CD4-positive, alpha-beta T cell (primary cell): ENCODE data around the gene COQ7. TPM values are rescaled to one million over a fixed set of nuclear protein-coding genes. Genes with fewer than 3 reads are reported as not detected.

Experiments
- ATAC-seq: fragments of 200-7000 bp; cut with Tn5 transposase; one replicate; pipeline ENCODE4 v1.10.0; 2022; ENCODE audit warnings: mild to moderate bottlenecking; ENCODE audit not compliant: poor library complexity
- CTCF ChIA-PET: fragments of 350-600 bp; sonication (Branson Sonifier 250); formaldehyde crosslinking; loops from one replicate; lab custom pipeline; 2021; ENCODE audit warnings: antibody characterized with exemption, inconsistent platforms; lab: Charles Lee
- POLR2A ChIA-PET: fragments of 350-600 bp; sonication (Branson Sonifier 250); formaldehyde crosslinking; loops from one replicate; lab custom pipeline; 2021; ENCODE audit warnings: antibody characterized with exemption, inconsistent platforms; lab: Charles Lee
- DNase-seq, 14 experiments: peaks; one replicate each; pipeline ENCODE4 v3.0.0-alpha.2; 2013 to 2020; ENCODE audit warnings: mixed read lengths in 2 of 14
- H3K27ac ChIP-seq, 2 donors: one replicate each; pipeline versions ENCODE4 v1.5.1 to v1.7.0; 2013; ENCODE audit warnings: low read length in 2 of 2, low read depth in 1 of 2, mild to moderate bottlenecking in 1 of 2
- H3K27me3 ChIP-seq, 2 experiments: 1 replicate in 1 of 2; 2 replicates in 1 of 2; pipeline versions ENCODE4 v1.6.1 to v1.7.0; 2013; ENCODE audit warnings: low read length in 2 of 2, control low read depth in 1 of 2, mild to moderate bottlenecking in 1 of 2, moderate library complexity in 1 of 2; ENCODE audit not compliant: insufficient read depth in 2 of 2, control insufficient read depth in 1 of 2
- H3K36me3 ChIP-seq: one replicate; pipeline ENCODE4 v1.6.1; 2013; ENCODE audit warnings: low read length, control low read depth; ENCODE audit not compliant: insufficient read depth
- H3K4me1 ChIP-seq: one replicate; pipeline ENCODE4 v1.6.1; 2013; ENCODE audit warnings: low read length, control low read depth; ENCODE audit not compliant: insufficient read depth
- H3K4me3 ChIP-seq: one replicate; pipeline ENCODE4 v1.5.1; 2013; ENCODE audit warnings: mild to moderate bottlenecking, low read length, moderate library complexity
- H3K9me3 ChIP-seq, 2 experiments: 1 replicate in 1 of 2; 2 replicates in 1 of 2; pipeline versions ENCODE4 v1.6.1 to v1.7.0; 2013; ENCODE audit warnings: low read length in 2 of 2, mild to moderate bottlenecking in 2 of 2, control low read depth in 1 of 2, moderate library complexity in 1 of 2; ENCODE audit not compliant: control insufficient read depth in 1 of 2, insufficient read depth in 1 of 2
- H3K27ac Mint-ChIP-seq: one replicate; pipeline ENCODE4 v1.8.0; 2020; ENCODE audit warnings: mixed read lengths
- H3K27me3 Mint-ChIP-seq: one replicate; pipeline ENCODE4 v1.8.0; 2021; ENCODE audit warnings: mixed read lengths
- H3K36me3 Mint-ChIP-seq: one replicate; pipeline ENCODE4 v1.8.0; 2021; ENCODE audit warnings: low read depth, mixed read lengths
- H3K4me1 Mint-ChIP-seq: one replicate; pipeline ENCODE4 v1.8.0; 2021; ENCODE audit warnings: low read depth, mixed read lengths
- H3K4me3 Mint-ChIP-seq: one replicate; pipeline ENCODE4 v1.8.0; 2020; ENCODE audit warnings: mild to moderate bottlenecking, mixed read lengths
- H3K9me3 Mint-ChIP-seq: one replicate; pipeline ENCODE4 v1.8.0; 2020; ENCODE audit warnings: mixed read lengths
- intact Hi-C, 2 experiments: fragments of 100-400 bp; cut with DNase I in 1 of 2; cut with micrococcal nuclease in 1 of 2; formaldehyde crosslinking; loops; one replicate each; pipeline versions ENCODE4 v1.15.1 to v1.9.0; 2023 to 2025; cut with DNase I, micrococcal nuclease
- total RNA-seq, 174 experiments: library from RNA in 2 of 174; stranded (reverse) in 2 of 174; gene quantifications; one replicate each; pipeline ENCODE4 v1.2.3 and lab custom pipeline; 2021 to 2026
- TF ChIP-seq, protein P1 (sequence below): fragments of 200-600 bp; IDR thresholded peaks from one replicate; pipeline ENCODE4 v1.8.0; 2022; ENCODE audit warnings: antibody characterized with exemption, mild to moderate bottlenecking

Gene COQ7
- total RNA-seq, 2 experiments from 2014 or later, result 7.9 to 9.1 TPM

DNA sequence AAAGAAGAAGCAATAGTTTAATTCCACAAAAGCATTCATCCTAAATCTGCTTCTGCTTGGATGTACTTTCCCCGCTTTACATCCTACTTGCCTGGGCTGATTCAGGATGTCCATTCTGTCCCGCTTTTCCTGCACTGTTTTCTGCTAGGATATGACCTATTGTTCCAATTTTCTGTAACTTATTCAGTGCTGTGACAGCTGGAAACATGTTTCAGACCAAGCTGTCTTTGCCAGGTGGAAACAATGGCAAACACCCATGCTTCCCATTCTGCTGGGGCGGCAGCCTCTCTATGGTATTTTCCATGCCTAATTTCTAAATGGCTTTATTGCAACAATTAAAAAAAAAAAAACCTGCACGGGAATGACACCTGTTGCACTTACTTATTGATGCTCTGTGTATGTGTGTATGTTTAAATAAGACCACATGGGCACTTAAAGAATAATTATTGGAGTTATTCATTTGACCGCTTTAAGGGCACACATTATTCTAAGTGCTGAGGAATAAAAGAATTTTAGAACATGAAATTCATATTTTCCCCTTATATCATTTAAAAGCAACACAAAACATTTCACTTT is 21.0 kb downstream of the COQ7 start:
- no peak overlapping the region for H3K4me3 Mint-ChIP-seq
- intact Hi-C loops, result loop anchor here (5.0 to 10.0 kb wide), 2 partner anchors 799 to 1296 kb away; no protein-coding TSS in a partner anchor

GRCh38 chr16:19089410-19089955 is 22.1 kb downstream of the COQ7 start:
- Mint-ChIP-seq H3K36me3 (no peaks in the 10 kb centered on the region), H3K27ac (no peak overlapping the region), H3K4me1 (peaks cover 6% of the 10 kb centered on the region), H3K9me3 (no peaks in the 10 kb centered on the region), H3K27me3 (peaks cover 23% of the 10 kb centered on the region), H3K4me3 (no peak overlapping the region)
- Histone ChIP-seq H3K9me3 (peaks cover 0 to 4% of the 10 kb centered on the region in 2 experiments), H3K27me3 (peaks cover 0 to 10% of the 10 kb centered on the region in 2 experiments), H3K27ac (no peak overlapping the region), H3K4me1 (peaks cover 10% of the 10 kb centered on the region), H3K4me3 (no peak overlapping the region), H3K36me3 (no peaks in the 10 kb centered on the region)
- ATAC-seq (no peak), DNase-seq (no peak)
- POLR2A ChIA-PET, result no interaction called here
- CTCF ChIA-PET, result no interaction called here
- TF ChIP-seq, protein P1, sequence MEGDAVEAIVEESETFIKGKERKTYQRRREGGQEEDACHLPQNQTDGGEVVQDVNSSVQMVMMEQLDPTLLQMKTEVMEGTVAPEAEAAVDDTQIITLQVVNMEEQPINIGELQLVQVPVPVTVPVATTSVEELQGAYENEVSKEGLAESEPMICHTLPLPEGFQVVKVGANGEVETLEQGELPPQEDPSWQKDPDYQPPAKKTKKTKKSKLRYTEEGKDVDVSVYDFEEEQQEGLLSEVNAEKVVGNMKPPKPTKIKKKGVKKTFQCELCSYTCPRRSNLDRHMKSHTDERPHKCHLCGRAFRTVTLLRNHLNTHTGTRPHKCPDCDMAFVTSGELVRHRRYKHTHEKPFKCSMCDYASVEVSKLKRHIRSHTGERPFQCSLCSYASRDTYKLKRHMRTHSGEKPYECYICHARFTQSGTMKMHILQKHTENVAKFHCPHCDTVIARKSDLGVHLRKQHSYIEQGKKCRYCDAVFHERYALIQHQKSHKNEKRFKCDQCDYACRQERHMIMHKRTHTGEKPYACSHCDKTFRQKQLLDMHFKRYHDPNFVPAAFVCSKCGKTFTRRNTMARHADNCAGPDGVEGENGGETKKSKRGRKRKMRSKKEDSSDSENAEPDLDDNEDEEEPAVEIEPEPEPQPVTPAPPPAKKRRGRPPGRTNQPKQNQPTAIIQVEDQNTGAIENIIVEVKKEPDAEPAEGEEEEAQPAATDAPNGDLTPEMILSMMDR, result no peak
- intact Hi-C loops, result loop anchor here (5.0 to 10.0 kb wide), 2 partner anchors 798 to 1295 kb away; no protein-coding TSS in a partner anchor

More for the DNA sequence above, 21.0 kb downstream of the COQ7 start:
- H3K9me3 Mint-ChIP-seq, result no peaks in the 10 kb centered on the region
- Histone ChIP-seq H3K27ac (no peak overlapping the region), H3K27me3 (peaks cover 0 to 10% of the 10 kb centered on the region in 2 experiments), H3K9me3 (peaks cover 0 to 4% of the 10 kb centered on the region in 2 experiments), H3K4me3 (no peak overlapping the region), H3K4me1 (peaks cover 10% of the 10 kb centered on the region), H3K36me3 (no peaks in the 10 kb centered on the region)
- H3K27ac Mint-ChIP-seq, result no peak overlapping the region
- CTCF ChIA-PET, result no interaction called here
- POLR2A ChIA-PET, result no interaction called here
- no peak for DNase-seq
- ATAC-seq, result no peak
- TF ChIP-seq, protein P1, result no peak
- no peaks in the 10 kb centered on the region for H3K36me3 Mint-ChIP-seq
- peaks cover 17% of the 10 kb centered on the region for H3K27me3 Mint-ChIP-seq
- H3K4me1 Mint-ChIP-seq, result peaks cover 6% of the 10 kb centered on the region

GRCh38 chr16:19090916-19091315 is 23.5 kb downstream of the COQ7 start:
- H3K4me1 ChIP-seq, result peaks cover 10% of the 10 kb centered on the region
- DNase-seq, result no peak
- H3K27ac ChIP-seq, result no peak overlapping the region
- Mint-ChIP-seq H3K4me3 (no peak overlapping the region), H3K9me3 (no peaks in the 10 kb centered on the region), H3K36me3 (no peaks in the 10 kb centered on the region), H3K4me1 (peaks cover 6% of the 10 kb centered on the region), H3K27me3 (peaks cover 29% of the 10 kb centered on the region), H3K27ac (no peak overlapping the region)
- intact Hi-C loops, result no loop called here
- peaks cover 0 to 4% of the 10 kb centered on the region in 2 experiments for H3K9me3 ChIP-seq
- ATAC-seq, result no peak
- POLR2A ChIA-PET, result no interaction called here
- TF ChIP-seq, protein P1, result no peak
- no peak overlapping the region for H3K4me3 ChIP-seq
- CTCF ChIA-PET, result no interaction called here
- H3K36me3 ChIP-seq, result no peaks in the 10 kb centered on the region
- H3K27me3 ChIP-seq, result peaks cover 0 to 5% of the 10 kb centered on the region in 2 experiments
